HepG2 (cell line): Measurements from ENCODE around the gene TOMM40L. TPM values are rescaled to one million over a fixed set of nuclear protein-coding genes. Genes with fewer than 3 reads are reported as not detected.

ENCODE experiments used
- ATF1 ChIP-seq: IDR thresholded peaks from 2 replicates; pipeline ENCODE4 v1.6.1; 2016; ENCODE audit warnings: mild to moderate bottlenecking, control low read depth
- BRD4 ChIP-seq: sonication (generic); formaldehyde crosslinking; IDR thresholded peaks from 2 replicates; pipeline ENCODE4 v1.4.0; 2020; ENCODE audit warnings: missing genetic modification reagents
- CREM ChIP-seq, 2 experiments: sonication (generic) in 1 of 2; formaldehyde crosslinking in 1 of 2; IDR thresholded peaks; 2 replicates each; pipeline versions ENCODE4 v1.4.0 to v1.6.1; 2016 to 2020; ENCODE audit warnings: antibody characterized with exemption in 1 of 2, mild to moderate bottlenecking in 1 of 2, missing genetic modification reagents in 1 of 2
- GATAD1 ChIP-seq: IDR thresholded peaks from 2 replicates; pipeline ENCODE4 v1.6.1; 2016; ENCODE audit warnings: missing genetic modification reagents, missing compliant biosample characterization
- HNF4A ChIP-seq: sonication (generic); formaldehyde crosslinking; IDR thresholded peaks from 2 replicates; pipeline ENCODE4 v1.4.0; 2020; ENCODE audit warnings: missing genetic modification reagents
- HNRNPUL1 ChIP-seq: fragments of 200-400 bp; formaldehyde crosslinking; IDR thresholded peaks from 2 replicates; pipeline ENCODE4 v1.6.1; 2017; ENCODE audit warnings: low read depth, mild to moderate bottlenecking, low read length, moderate library complexity
- PITX1 ChIP-seq: sonication (generic); formaldehyde crosslinking; IDR thresholded peaks from 2 replicates; pipeline ENCODE4 v1.5.1; 2020; ENCODE audit warnings: mild to moderate bottlenecking, missing genetic modification reagents
- RFXANK ChIP-seq: IDR thresholded peaks from 2 replicates; pipeline ENCODE4 v1.6.1; 2016
- SAFB2 ChIP-seq: sonication (generic); formaldehyde crosslinking; IDR thresholded peaks from 2 replicates; pipeline ENCODE4 v1.5.1; 2020; ENCODE audit warnings: missing genetic modification reagents, low read depth, mild to moderate bottlenecking, borderline replicate concordance
- SMAD9 ChIP-seq: sonication (generic); formaldehyde crosslinking; IDR thresholded peaks from 2 replicates; pipeline ENCODE4 v1.5.1; 2020; ENCODE audit warnings: mild to moderate bottlenecking, missing genetic modification reagents
- SP2 ChIP-seq: sonication (generic); formaldehyde crosslinking; IDR thresholded peaks from 2 replicates; pipeline ENCODE4 v1.5.1; 2020; ENCODE audit warnings: mild to moderate bottlenecking, missing genetic modification reagents
- ZFP36L1 ChIP-seq: sonication (generic); formaldehyde crosslinking; IDR thresholded peaks from 2 replicates; pipeline ENCODE4 v1.8.0; 2022; ENCODE audit warnings: mild to moderate bottlenecking, missing genetic modification reagents, moderate library complexity
- ZNF232 ChIP-seq: sonication (generic); formaldehyde crosslinking; IDR thresholded peaks from 2 replicates; pipeline ENCODE4 v1.4.0; 2020; ENCODE audit warnings: missing genetic modification reagents, borderline replicate concordance
- ZNF589 ChIP-seq: sonication (generic); formaldehyde crosslinking; conservative IDR thresholded peaks from 2 replicates; pipeline ENCODE4 v1.8.0; 2022; ENCODE audit warnings: mild to moderate bottlenecking, moderate library complexity, missing genetic modification reagents
- ZNF747 ChIP-seq: sonication (generic); formaldehyde crosslinking; IDR thresholded peaks from 2 replicates; pipeline ENCODE4 v1.8.1; 2023; ENCODE audit warnings: missing genetic modification reagents, mild to moderate bottlenecking, borderline replicate concordance
- ZSCAN9 ChIP-seq: IDR thresholded peaks from 2 replicates; pipeline ENCODE4 v1.6.1; 2016; ENCODE audit warnings: borderline replicate concordance
- polyA plus RNA-seq, 8 experiments: library from polyadenylated mRNA; depleted of rRNA in 3 of 8; stranded (reverse) in 7 of 8; unstranded in 1 of 8; fragments of >200 nt; fragmentation: Illumina TruSeq in 4 of 8; extraction: Trizol in 4 of 8; gene quantifications; 2 replicates each; pipeline versions ENCODE4 v1.2.1 to v1.2.3, GENCODE V29; 2011 to 2016; ENCODE audit warnings: low read depth in 4 of 8, missing spikeins in 1 of 8, mixed read lengths in 1 of 8; ENCODE audit not compliant: insufficient read depth in 1 of 8
- total RNA-seq, 5 experiments: library from RNA; depleted of rRNA; stranded (reverse); fragments of >200 nt; fragmentation: Illumina TruSeq; extraction: Trizol; gene quantifications; 2 replicates each; pipeline ENCODE4 v1.2.3, GENCODE V29; 2016; ENCODE audit warnings: low read depth in 1 of 5
- TF ChIP-seq, protein P1 (sequence below): IDR thresholded peaks from 2 replicates; pipeline ENCODE4 v1.4.0; 2020; ENCODE audit warnings: mild to moderate bottlenecking, missing genetic modification reagents
- TF ChIP-seq, protein P2 (sequence below): sonication (generic); formaldehyde crosslinking; conservative IDR thresholded peaks from 2 replicates; pipeline ENCODE4 v1.4.0; 2020; ENCODE audit warnings: mild to moderate bottlenecking, missing genetic modification reagents, moderate library complexity
- TF ChIP-seq, protein P3 (sequence below): sonication (generic); formaldehyde crosslinking; IDR thresholded peaks from 2 replicates; pipeline ENCODE4 v1.5.0; 2020; ENCODE audit warnings: mild to moderate bottlenecking, missing genetic modification reagents

TOMM40L gene
- total and polyA plus RNA-seq, 2 of the 13 experiments (the other 11 are each of a cell fraction or from before 2014, with no cell fraction given): 14.1 to 26.2 TPM

DNA sequence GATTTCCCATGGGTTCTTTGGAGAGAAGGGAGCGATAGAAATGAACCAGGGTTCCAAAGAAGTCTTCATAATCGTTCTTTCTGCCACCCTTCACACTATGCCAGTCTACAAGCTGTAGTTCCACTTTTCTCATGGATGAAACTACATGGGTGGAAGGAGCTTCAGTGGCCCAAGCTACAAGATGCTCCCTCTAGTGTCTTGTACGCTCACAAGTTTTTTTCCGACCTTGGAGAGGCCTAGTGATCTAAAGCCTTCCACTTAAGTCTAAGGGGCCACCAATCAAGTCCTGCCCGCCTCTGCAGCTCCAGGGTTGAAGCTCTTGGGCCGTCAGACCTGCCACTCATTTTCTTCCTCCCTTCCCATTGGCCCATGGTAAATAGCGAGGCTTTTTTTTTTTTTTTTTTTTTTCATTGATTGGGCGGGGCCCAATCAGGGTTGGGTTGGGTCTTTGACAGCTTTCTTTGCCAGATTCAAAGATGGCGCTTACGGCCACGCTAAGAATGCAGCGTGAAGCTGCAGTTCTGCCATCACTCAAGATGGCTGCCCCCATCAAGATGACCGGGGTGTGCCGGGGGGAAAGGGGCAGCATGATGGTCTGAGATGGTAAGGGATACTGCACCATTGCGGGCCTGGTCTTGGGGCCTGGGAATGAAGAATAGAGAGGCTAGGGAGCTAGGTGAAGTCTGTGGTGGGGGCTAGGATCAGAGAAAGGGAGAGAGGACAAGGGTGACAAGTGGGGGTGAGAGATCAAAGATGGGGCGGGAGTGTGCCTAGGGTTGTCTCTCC is at the start of gene TOMM40L (continued):
- TF ChIP-seq, protein P1, sequence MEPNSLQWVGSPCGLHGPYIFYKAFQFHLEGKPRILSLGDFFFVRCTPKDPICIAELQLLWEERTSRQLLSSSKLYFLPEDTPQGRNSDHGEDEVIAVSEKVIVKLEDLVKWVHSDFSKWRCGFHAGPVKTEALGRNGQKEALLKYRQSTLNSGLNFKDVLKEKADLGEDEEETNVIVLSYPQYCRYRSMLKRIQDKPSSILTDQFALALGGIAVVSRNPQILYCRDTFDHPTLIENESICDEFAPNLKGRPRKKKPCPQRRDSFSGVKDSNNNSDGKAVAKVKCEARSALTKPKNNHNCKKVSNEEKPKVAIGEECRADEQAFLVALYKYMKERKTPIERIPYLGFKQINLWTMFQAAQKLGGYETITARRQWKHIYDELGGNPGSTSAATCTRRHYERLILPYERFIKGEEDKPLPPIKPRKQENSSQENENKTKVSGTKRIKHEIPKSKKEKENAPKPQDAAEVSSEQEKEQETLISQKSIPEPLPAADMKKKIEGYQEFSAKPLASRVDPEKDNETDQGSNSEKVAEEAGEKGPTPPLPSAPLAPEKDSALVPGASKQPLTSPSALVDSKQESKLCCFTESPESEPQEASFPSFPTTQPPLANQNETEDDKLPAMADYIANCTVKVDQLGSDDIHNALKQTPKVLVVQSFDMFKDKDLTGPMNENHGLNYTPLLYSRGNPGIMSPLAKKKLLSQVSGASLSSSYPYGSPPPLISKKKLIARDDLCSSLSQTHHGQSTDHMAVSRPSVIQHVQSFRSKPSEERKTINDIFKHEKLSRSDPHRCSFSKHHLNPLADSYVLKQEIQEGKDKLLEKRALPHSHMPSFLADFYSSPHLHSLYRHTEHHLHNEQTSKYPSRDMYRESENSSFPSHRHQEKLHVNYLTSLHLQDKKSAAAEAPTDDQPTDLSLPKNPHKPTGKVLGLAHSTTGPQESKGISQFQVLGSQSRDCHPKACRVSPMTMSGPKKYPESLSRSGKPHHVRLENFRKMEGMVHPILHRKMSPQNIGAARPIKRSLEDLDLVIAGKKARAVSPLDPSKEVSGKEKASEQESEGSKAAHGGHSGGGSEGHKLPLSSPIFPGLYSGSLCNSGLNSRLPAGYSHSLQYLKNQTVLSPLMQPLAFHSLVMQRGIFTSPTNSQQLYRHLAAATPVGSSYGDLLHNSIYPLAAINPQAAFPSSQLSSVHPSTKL (CRISPR knock-in tag): peak; percentile 27; the same call in 1 of the 2 replicates
- TF ChIP-seq ZNF232 (CRISPR knock-in tag): 0 out of 2 replicates have a peak, but pooled peaks have one; percentile 40
- TF ChIP-seq RFXANK (CRISPR knock-in tag): no peak
- peak; percentile 70 for TF ChIP-seq BRD4 (CRISPR knock-in tag)
- TF ChIP-seq CREM (IDR thresholded peaks at IDR 0.05): peak; percentile 67; the same call in 1 of the 2 replicates
- TF ChIP-seq CREM (CRISPR knock-in tag; IDR thresholded peaks at IDR 0.05): no peak
- TF ChIP-seq PITX1: peak; percentile 17; the same call in 1 of the 2 replicates
- TF ChIP-seq HNRNPUL1: no peak
- TF ChIP-seq GATAD1: peak; percentile 75; the same call in 1 of the 2 replicates
- 0 out of 2 replicates have a peak, but pooled peaks have one; percentile 17 for TF ChIP-seq SAFB2 (CRISPR knock-in tag)
- TF ChIP-seq ATF1 (CRISPR knock-in tag): peak; percentile 70
- TF ChIP-seq, protein P2, sequence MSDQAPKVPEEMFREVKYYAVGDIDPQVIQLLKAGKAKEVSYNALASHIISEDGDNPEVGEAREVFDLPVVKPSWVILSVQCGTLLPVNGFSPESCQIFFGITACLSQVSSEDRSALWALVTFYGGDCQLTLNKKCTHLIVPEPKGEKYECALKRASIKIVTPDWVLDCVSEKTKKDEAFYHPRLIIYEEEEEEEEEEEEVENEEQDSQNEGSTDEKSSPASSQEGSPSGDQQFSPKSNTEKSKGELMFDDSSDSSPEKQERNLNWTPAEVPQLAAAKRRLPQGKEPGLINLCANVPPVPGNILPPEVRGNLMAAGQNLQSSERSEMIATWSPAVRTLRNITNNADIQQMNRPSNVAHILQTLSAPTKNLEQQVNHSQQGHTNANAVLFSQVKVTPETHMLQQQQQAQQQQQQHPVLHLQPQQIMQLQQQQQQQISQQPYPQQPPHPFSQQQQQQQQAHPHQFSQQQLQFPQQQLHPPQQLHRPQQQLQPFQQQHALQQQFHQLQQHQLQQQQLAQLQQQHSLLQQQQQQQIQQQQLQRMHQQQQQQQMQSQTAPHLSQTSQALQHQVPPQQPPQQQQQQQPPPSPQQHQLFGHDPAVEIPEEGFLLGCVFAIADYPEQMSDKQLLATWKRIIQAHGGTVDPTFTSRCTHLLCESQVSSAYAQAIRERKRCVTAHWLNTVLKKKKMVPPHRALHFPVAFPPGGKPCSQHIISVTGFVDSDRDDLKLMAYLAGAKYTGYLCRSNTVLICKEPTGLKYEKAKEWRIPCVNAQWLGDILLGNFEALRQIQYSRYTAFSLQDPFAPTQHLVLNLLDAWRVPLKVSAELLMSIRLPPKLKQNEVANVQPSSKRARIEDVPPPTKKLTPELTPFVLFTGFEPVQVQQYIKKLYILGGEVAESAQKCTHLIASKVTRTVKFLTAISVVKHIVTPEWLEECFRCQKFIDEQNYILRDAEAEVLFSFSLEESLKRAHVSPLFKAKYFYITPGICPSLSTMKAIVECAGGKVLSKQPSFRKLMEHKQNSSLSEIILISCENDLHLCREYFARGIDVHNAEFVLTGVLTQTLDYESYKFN (CRISPR knock-in tag): peak; percentile 48; the same call in 1 of the 2 replicates
- 0 out of 2 replicates have a peak, but pooled peaks have one; percentile 18 for TF ChIP-seq ZNF747 (CRISPR knock-in tag)
- no peak for TF ChIP-seq SMAD9 (CRISPR knock-in tag)
- 0 out of 2 replicates have a peak, but pooled peaks have one; percentile 16 for TF ChIP-seq ZNF589
- TF ChIP-seq HNF4A (CRISPR knock-in tag): 0 out of 2 replicates have a peak, but pooled peaks have one; percentile 10
- 0 out of 2 replicates have a peak, but pooled peaks have one; percentile 54 for TF ChIP-seq ZFP36L1 (CRISPR knock-in tag)
- TF ChIP-seq, protein P3, sequence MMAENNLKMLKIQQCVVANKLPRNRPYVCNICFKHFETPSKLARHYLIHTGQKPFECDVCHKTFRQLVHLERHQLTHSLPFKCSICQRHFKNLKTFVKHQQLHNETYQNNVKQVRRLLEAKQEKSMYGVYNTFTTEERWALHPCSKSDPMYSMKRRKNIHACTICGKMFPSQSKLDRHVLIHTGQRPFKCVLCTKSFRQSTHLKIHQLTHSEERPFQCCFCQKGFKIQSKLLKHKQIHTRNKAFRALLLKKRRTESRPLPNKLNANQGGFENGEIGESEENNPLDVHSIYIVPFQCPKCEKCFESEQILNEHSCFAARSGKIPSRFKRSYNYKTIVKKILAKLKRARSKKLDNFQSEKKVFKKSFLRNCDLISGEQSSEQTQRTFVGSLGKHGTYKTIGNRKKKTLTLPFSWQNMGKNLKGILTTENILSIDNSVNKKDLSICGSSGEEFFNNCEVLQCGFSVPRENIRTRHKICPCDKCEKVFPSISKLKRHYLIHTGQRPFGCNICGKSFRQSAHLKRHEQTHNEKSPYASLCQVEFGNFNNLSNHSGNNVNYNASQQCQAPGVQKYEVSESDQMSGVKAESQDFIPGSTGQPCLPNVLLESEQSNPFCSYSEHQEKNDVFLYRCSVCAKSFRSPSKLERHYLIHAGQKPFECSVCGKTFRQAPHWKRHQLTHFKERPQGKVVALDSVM: no peak
- peak; percentile 93 for TF ChIP-seq SP2 (CRISPR knock-in tag)
- TF ChIP-seq ZSCAN9 (CRISPR knock-in tag): no peak
